HT1080 (cell line): ENCODE results near the gene TEX53. TPM values are rescaled to one million over a fixed set of nuclear protein-coding genes. Genes with fewer than 3 reads are reported as not detected.

Source experiments
- DNase-seq: peaks from one replicate; pipeline ENCODE4 v3.0.0-alpha.2; 2015; ENCODE audit warnings: low read depth
- total RNA-seq: library from RNA; depleted of rRNA; stranded (reverse); fragments of >200 nt; shearing (Covaris generic); gene quantifications from 2 replicates; pipeline ENCODE4 v1.2.3, GENCODE V29; 2014

Gene TEX53
- total RNA-seq, 1 experiment from 2014 or later, result not detected

DNA sequence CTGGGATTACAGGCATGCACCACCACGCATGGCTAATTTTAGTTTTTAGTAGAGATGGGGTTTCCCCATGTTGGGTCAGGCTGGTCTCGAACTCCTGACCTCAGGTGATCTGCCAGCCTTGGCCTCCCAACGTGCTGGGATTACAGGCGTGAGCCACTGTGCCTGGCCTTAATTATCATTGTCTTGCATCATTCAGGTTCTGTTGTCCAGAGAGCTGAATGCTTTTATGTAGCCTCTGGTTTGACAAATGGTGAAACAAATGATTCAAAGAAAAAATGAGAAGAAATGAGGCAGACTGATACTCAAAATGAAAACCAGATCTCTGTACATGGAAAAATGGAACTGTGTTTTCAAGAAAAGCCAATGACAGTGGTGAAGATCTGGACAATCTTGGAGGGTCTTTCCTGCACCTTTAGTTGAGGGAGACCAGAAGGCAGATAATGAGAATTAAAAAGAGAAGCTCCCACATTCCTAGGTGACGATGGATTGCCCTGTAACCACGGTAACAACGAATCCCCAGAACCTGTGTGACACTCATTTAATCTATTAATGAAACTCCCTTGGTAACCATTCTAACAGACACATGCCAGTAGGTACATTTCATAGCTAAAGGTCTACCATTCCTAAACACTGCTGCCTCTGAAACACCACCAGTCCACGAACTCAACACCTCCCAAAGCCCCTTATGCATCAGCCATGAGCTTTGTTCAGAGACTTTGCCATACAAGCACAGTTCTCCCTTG is 22.8 kb upstream of the TEX53 start:
- DNase-seq, result no peak

DNA sequence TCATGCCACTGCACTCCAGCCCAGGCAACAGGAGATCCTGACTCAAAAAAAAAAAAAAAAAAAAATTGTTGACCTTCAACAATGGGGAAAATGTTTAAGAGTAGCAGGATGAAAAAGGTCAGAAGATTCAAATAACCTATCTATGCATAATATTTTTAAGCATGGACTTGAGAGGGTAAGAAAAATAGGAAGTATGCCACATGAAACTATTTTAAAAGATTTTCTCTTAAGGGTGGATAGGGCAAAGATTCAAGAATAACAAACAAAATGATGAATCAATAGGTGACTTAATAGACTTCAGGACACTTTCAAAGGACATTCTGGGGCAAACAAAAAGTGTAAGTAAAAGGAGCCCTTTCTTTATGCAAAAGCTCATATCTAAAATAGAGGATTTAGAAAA is 21.2 kb upstream of the TEX53 start:
- no peak for DNase-seq

DNA sequence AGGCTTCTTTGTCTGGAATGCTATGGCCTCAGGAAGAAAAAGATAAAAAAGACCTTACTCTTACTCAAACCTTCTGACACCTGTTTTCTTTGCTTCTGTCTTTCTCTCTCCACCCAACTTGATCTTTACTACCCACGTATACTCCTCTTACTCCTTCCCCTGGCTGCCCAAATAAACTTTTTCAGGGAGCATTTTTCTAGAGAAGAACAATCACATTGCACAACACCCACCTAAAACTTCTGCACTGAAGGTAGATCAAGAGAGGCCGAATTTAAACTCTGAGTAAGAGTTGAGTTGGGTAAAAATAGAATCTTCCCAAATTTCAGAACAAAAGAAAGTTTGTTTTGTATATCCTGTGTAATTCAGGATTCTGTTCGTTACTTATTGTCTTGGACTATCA is 20.5 kb upstream of the TEX53 start:
- no peak for DNase-seq

DNA sequence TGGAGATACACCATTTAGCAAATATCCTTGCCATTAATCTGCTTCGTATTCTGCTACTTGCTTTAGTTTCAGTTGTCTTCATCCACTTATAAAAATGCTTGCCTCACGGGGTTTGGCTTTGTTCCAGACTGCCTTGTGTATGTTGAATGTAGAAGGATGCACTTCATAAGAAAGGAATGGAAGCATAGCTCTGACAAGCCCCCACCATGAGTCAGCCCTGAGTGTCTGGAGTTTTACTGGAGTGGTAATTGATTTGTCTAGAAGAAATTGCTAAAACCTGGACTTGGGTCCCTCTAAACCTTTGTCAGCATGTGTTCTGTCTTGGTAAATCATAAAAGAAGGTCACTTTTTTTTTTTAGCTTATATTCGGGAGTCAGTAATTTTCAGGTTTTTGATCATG is 19.8 kb upstream of the TEX53 start:
- peak; percentile 97 for DNase-seq

DNA sequence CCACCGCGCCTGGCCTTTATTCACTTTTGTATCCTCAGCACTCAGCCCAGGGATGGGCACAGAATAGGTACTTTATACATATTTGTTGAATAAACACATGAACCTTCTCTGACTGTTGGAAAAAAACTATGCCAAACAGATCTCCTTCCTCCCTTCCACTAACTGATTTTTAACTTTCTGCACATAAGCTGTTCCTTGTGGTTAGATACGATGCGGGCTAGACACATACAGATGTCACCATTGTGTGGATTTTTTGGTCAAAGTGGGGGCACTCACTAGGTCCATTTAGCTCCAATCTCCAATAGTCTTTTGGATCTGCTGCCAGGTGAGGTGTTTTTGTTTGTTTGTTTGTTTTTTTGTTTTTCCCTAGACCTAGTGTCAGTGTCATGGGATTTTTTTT is 19.3 kb upstream of the TEX53 start:
- no peak for DNase-seq

DNA sequence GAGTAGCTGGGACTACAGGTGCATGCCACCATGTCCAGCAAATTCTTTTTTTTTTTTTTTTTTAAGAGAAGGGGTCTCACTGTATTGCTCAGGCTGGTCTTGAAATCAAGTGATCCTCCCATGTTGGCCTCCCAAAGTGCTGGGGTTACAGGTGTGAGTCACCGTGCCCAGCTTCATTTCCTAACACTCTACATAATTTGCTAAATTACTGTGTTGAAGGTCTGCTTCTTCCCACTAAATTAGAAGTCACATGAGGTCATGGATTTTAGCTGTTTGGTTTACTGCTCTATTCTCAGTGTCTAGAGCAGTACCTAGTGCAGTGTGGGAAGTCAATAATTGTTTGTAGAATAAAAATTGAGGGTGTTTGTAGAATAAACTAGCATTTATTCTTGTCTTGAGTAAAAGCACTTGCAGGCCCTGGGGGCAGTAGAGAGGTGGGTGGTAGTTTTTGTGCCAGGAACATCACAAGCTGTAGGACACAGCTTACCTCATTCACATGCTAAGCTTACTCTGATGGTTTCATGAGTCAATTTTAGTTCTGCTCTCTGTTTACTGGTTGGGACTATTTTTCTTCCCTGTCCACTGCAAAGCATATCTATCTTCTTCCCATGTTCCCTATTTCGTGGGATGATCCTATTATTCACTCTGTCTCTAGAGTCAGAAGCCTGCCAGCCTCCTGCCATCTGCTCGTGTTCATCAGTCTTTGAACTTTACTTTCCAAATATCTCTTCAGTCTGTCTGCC is 17.4 kb upstream of the TEX53 start:
- no peak for DNase-seq

DNA sequence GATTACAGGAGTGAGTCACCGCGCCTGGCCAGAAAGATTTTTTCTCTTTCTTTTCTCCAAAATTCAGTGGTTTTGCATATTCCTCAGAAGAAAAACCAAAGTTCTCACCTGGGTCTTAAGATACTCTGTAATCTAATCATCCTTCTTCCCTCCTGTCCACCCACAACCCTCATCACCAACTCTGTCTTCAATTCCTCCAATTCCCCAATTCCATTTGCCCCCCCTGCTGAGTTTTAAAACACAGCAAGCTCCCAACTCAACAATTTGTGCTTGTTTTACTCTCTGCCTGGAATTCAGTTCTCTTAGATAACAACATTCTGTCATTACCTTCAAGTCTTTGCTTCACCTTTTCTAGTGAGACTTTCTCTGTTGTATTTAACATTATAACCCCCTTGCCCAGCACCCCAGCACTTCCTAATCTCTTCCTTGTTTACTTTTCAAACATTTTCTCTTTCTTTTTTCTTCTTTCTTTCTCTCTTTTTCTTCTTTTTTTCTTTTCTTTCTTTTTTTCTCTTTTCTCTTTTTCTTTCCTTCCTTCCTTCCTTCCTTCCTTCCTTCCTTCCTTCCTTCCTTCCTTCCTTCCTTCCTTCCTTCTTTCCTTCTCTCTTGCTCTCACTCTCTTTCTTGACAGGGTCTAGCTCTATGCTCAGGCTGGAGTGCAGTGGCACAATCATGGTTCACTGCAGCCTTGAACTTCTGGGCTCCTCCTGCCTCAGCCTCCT is 16.6 kb upstream of the TEX53 start:
- no peak for DNase-seq

DNA sequence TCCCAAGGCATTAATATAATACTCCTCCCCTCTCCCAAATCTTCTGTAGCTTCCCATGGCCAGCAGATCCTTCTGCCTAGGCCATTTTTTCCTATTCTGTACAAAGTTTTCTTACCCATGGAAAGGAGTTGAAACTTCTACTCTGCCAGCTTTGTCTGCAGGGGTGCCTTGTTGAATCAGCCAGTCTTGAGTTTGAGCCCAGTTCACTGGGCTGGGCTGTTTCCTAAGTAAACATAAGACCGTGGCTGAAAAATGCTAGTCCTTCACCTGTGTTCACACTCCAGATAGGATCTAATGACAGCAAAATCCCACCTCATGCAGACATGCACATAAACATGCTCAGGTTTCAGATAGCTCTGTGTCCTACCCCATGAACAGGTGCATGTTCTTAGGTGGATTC is 14.0 kb upstream of the TEX53 start:
- no peak for DNase-seq

DNA sequence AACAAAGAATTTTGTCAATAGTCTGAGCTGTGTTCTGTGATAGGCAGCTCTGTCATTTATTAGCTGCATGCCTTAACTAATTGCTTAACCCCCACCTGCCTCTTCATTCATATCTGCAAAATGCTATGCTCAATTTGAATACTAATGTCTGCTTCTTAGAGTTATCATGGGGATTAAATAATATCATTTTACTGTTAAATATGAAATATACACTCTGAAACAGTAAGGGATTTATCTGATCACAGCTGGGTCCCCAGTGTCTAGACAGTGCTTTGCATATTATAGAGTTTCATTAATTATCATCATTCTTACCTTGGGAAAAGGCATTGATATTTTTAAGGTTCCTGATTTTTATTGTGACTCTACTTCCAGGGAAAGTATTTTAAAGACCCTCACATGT is 12.4 kb upstream of the TEX53 start:
- no peak for DNase-seq

DNA sequence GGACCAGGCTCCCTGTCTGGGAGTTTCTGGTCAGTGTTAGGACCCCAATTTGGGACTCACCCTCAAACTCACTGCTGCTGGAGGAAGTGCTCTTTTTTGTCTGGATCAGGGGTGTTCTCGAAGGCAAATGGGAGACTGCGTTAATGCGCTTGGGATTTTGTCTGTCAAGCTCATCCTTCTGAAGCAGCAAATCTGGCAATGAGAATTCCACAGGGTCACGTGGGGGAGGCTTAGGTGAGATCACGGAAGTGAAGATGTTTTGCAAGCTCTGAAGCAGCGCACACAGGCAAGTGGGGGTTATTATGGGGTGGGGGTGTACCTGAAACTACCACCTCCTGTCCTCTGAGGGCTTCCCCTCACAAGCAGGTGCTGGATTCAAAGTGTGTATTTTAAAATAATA is 10.5 kb upstream of the TEX53 start:
- no peak for DNase-seq

DNA sequence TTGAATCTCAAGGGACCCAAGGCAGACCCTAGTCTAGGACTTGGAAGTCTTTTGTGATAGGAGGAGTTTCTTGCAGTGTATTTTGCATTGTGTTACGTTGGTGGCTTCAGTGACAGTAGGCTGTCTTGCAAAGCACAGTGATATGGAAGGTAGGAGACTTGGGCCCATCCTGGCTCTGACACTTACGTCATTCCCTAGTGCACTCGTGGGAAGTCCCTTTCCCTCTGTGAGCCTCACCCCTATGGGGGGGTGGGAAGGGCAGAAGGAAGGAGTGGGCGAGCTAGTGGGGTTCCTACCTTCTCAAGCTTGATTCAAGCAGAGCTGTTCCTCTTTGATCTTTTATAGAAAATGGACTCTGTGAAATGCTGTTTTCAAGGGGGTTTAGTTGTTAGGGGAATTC is 9.2 kb upstream of the TEX53 start:
- no peak for DNase-seq

DNA sequence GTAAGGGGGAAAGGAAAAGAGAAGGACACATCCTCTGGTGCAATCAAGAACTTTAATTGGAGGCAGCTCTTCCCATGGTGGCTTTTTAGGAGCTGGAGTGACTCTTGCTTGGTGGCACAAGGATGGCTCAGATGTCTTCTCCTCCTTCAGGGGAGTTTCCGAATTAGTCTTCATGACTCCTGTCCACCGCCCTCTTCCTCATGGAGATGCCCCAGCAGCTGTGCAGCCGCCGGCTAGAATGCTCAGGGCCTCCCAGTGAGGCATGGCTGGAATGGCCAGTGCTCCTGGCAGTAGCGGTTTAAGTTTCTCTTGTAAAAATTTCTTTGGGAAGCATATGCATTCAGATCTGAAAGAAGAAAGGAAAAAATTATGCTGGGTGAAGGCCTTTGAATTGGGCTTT is 8.8 kb upstream of the TEX53 start:
- DNase-seq, result no peak

DNA sequence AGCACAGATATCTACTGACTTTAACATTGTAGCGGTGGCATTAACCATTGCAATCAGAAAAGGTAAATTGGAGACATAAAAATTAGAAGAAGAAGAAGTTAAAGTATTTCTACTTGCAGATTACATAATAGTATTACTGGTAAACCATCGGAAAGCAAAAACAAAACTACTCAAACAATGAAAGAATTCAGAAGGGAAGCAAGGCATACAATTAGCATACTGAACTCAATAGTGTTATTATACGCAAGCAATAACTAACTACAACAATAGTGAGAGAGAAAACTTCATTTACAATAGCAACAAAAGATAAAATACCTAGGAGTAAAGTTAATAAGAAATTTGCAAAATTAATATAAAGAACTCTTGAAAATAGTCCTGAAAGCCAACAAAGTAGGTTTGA is 6.6 kb upstream of the TEX53 start:
- no peak for DNase-seq

DNA sequence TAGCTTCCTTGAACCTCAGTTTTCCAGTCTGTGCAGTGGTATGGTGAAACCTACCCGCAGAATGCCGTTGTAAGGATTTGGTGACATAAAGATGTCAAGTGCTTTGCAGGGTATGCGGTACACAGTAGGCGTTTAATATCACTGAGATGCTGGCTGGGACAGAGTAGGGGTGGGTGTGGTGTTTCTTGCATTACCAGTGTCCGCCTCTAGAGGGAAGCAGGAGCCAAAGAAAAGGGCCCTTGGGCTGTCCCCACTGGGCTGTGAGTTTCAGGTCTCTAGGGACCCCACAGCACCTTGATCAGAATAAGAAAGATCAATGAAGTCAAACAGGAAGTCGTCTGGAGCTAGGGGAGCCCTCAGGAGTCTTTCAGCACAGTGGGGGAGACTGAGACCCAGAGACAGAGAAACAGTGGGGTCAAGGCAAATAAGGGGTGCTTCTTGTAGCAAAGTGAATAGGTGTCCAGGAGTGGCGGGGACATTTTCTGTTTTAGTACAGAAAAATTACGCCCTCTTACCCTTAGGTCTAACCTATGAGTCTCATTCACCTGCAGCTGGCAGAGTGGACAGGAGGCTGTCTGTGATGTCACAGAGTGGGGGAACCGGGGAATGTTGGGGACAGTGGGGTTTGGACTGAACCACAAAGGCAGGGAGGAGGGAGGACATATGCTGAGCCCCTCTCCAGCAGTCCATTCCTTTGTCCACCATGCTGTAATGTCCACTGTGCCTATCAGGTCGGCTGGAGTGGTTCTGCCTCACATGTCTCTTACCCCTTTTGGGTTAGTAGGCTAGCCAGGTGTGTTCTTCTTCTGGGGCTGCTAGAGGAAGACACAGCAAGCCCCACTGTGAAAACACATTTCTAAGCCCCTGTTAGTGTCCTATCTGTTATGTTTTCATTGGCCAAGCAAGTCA is 4.7 kb upstream of the TEX53 start:
- DNase-seq, result peak; percentile 56

DNA sequence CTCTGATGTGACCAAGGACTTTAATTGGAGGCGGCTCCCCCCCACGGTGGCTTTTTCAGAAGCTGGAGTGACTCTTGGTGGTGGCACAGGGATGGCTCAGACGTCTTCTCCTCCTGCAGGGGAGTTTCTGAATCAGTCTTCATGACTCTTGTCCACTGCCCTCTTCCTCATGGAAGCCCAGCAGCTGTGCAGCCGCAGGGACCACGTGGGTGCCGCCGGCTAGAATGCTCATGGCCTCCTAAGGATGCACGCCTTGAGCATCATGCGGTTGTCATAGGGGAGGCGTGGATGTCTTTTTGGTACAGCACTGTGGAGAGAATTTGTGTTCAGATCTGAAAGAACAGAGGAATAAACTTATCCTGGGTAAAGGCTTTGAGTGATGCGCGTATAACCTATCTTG is 1.3 kb downstream of the TEX53 start:
- no peak for DNase-seq

DNA sequence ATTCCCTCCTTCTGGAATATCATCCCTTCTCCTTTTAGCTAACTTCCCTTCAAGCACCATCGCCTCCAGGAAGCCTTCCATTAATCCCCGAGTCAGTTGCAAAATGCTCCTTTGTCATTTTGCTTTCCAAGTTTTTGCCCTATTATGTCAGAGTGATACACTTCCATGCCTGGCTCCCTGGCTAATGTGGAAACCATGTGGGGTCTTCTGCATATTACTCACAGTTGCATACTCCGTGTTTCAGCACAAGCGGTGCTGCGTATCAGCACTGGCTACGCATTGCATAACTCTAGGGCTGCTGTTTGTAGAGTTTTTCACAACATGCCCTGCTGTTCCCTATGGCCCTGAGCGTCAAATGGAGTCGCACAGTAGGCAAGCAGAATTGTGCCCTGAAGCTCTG is 1.9 kb downstream of the TEX53 start:
- DNase-seq, result no peak

DNA sequence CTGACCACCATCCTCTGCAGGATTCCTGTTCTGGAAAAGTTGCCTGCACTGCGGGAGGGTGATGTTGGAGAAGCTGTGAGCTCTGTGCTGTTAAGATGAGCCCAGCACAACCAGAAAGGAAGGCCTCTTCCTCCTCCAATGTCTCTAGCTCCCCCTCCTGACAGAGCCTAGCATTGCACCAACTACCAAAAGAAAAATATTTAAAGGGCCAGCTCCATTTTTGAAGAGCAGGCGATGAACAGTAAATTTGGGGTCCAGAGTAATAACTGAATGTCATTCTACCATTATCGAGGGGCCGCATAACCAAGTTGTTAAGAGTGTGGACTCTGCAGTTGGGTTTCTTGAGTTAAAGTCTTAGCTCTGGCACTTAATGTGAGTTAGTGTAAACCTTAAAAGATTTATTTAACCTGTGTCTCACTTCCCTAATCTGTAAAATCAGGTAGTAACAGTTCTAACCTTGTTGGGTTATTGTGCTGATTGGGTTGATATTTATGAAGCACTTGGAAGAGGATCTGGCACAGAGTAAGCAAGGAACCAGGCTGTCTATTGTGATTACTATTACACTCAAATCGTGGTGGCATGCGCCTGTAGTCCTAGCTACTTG is 3.9 kb downstream of the TEX53 start:
- peak; percentile 76 for DNase-seq

DNA sequence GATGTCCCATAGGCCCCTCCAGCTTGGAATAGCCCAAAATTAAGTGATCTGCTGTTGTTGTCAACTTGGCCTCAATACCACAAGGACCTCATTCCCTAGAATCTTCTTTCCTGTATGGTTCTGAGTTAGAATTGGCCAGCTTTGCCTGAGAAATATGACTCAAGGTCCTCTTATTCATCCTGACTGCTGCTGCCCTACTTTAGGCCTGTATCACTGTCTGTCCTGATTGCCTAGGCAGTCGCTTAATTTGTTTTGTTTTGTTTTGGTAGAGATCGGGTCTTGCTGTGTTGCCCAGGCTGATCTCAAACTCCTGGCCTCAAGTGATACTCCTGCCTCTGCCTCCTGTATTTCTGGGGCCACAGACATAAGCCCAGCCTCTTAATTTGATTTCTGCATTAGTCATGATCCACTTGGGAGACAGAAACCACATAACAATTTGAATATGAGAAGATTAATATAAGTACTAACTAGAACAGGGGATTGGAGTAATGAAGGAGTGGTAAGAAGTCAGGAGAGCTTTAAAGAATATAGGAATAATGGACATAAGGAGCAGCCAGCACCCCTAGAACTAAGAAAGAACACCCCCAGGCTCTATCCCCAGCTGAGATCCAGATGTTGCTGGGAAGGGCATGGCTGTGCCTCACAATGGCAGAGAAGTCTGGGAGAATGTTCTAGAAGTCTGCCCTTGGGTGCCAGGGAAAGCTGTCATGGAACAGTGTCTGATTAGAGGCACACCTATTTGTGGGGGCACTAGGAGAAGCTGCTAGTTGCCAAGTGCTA is 4.6 kb downstream of the TEX53 start:
- DNase-seq, result peak; percentile 31

DNA sequence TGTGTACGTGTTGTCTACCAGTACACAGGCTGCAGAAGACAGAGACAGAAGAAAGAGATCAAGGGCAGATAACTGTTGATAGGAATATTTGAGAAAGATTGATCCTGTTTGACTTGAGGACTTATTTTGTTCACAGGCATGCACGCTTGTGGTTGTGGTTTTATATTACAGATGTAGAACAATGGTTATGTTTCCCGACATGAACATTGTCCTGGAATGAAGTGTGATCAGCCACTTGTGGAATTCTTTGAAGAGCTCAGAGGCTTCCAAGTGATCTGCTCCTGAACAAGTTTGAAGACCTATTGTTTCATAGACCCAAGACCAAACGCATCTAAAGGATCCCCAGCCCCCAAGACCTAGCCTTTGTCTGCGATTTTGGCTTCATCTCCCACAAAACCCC is 13.7 kb downstream of the TEX53 start:
- no peak for DNase-seq

DNA sequence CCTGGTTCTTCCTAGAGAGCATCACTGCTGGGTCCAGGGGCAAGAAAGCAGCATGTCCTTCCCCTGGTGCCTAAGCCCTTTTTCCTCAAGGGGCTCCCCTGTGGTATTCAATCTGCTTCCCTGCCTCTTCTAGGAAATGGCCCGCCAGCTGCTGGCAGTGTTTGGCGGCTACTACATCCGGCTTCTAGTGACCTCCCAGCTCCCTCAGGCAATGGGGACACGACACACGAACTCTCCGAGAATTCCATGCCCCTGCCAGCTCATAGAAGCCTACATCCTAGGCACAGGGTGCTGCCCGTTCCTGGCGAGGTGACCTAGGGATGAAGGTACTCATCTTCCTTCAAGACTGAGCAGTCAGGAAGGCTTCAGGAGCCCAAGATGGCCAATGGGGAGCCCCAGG is 14.6 kb downstream of the TEX53 start:
- DNase-seq, result no peak
